ENCODE measurements around the gene CYP11A1. TPM values are rescaled to one million over a fixed set of nuclear protein-coding genes. Genes with fewer than 3 reads are reported as not detected.

The CYP11A1 gene
- total RNA-seq, 3 donors from 2014 or later, result 0.52 to 0.82 (median 0.60) TPM

GRCh38 chr15:74345051-74345450 lies 22.4 kb downstream of the CYP11A1 start:
- Histone ChIP-seq H3K9me3 (no peaks in the 10 kb centered on the region), H3K4me1 (ENCODE audit: low read depth) (no peaks in the 10 kb centered on the region), H3K36me3 (ENCODE audit: low read depth) (no peaks in the 10 kb centered on the region), H3K4me3 (no peak overlapping the region)
- DNase-seq (no peak), ATAC-seq (no peak)
- TF ChIP-seq CTCF (IDR thresholded peaks at IDR 0.05), result no peak
- intact Hi-C loops (cut with DNase I, micrococcal nuclease), result no loop called here

GRCh38 chr15:74343797-74344127 lies 23.7 kb downstream of the CYP11A1 start:
- intact Hi-C loops (cut with DNase I, micrococcal nuclease), result no loop called here
- H3K36me3 ChIP-seq (ENCODE audit: low read depth), result no peaks in the 10 kb centered on the region
- ATAC-seq, result no peak
- H3K4me1 ChIP-seq (ENCODE audit: low read depth), result no peaks in the 10 kb centered on the region
- H3K9me3 ChIP-seq, result no peaks in the 10 kb centered on the region
- no peak for DNase-seq
- no peak for TF ChIP-seq CTCF (IDR thresholded peaks at IDR 0.05)
- no peak overlapping the region for H3K4me3 ChIP-seq

GRCh38 chr15:74343127-74343796 lies 24.2 kb downstream of the CYP11A1 start:
- no peaks in the 10 kb centered on the region for H3K4me1 ChIP-seq (ENCODE audit: low read depth)
- DNase-seq, result no peak
- TF ChIP-seq CTCF (IDR thresholded peaks at IDR 0.05), result no peak
- H3K36me3 ChIP-seq (ENCODE audit: low read depth), result no peaks in the 10 kb centered on the region
- H3K9me3 ChIP-seq, result no peaks in the 10 kb centered on the region
- no peak overlapping the region for H3K4me3 ChIP-seq
- intact Hi-C loops (cut with DNase I, micrococcal nuclease), result no loop called here
- no peak for ATAC-seq

- H3K4me1 ChIP-seq (ENCODE audit: low read depth), result no peaks in the 10 kb centered on the region
- no peak for TF ChIP-seq CTCF (IDR thresholded peaks at IDR 0.05)
- ATAC-seq (no peak), DNase-seq (no peak)
- H3K36me3 ChIP-seq (ENCODE audit: low read depth), result no peaks in the 10 kb centered on the region
- H3K4me3 ChIP-seq, result no peak overlapping the region
- intact Hi-C loops (cut with DNase I, micrococcal nuclease), result no loop called here
- H3K9me3 ChIP-seq, result no peaks in the 10 kb centered on the region
Measured at GRCh38 chr15:74340150-74340549, 27.3 kb downstream of the CYP11A1 start.

GRCh38 chr15:74339371-74339770 lies 28.1 kb downstream of the CYP11A1 start:
- ATAC-seq (no peak), DNase-seq (no peak)
- Histone ChIP-seq H3K4me1 (ENCODE audit: low read depth) (no peaks in the 10 kb centered on the region), H3K4me3 (no peak overlapping the region), H3K9me3 (no peaks in the 10 kb centered on the region), H3K36me3 (ENCODE audit: low read depth) (no peaks in the 10 kb centered on the region)
- intact Hi-C loops (cut with DNase I, micrococcal nuclease), result no loop called here
- TF ChIP-seq CTCF (IDR thresholded peaks at IDR 0.05), result no peak

GRCh38 chr15:74338676-74339075 lies 28.8 kb downstream of the CYP11A1 start:
- no peak for ATAC-seq
- no peak overlapping the region for H3K4me3 ChIP-seq
- no peak for TF ChIP-seq CTCF (IDR thresholded peaks at IDR 0.05)

More at GRCh38 chr15:74338676-74339075, 28.8 kb downstream of the CYP11A1 start:
- Histone ChIP-seq H3K9me3 (no peaks in the 10 kb centered on the region), H3K4me1 (ENCODE audit: low read depth) (no peaks in the 10 kb centered on the region), H3K36me3 (ENCODE audit: low read depth) (no peaks in the 10 kb centered on the region)
- DNase-seq, result no peak
- intact Hi-C loops (cut with DNase I, micrococcal nuclease), result no loop called here

Measured in mucosa of descending colon (tissue), 3 donors.